Stimulated activated naive CD8-positive, alpha-beta T cell treated with anti-CD3 and anti-CD28 coated beads, Interleukin-15, Interleukin-2, amounts not matched to agents 100 ng/mL and 50 ng/mL, for 24 hours (primary cell): ENCODE data around the gene CFHR1.
"Not testable (repeated sequence)": the region's sequence is repeated elsewhere in the genome, so short reads cannot be mapped to it uniquely, and the experiment has no call there.

Source experiments
- H3K27ac Mint-ChIP-seq: one replicate; pipeline ENCODE4 v1.8.0; 2021; ENCODE audit warnings: mild to moderate bottlenecking, mixed read lengths
- H3K27me3 Mint-ChIP-seq: one replicate; pipeline ENCODE4 v1.8.0; 2021; ENCODE audit warnings: mixed read lengths
- H3K36me3 Mint-ChIP-seq: one replicate; pipeline ENCODE4 v1.8.0; 2021; ENCODE audit warnings: low read depth, mixed read lengths
- H3K4me1 Mint-ChIP-seq: one replicate; pipeline ENCODE4 v1.8.0; 2021; ENCODE audit warnings: low read depth, mixed read lengths
- H3K4me3 Mint-ChIP-seq: one replicate; pipeline ENCODE4 v1.8.0; 2021; ENCODE audit warnings: mild to moderate bottlenecking, mixed read lengths
- H3K9me3 Mint-ChIP-seq: one replicate; pipeline ENCODE4 v1.8.0; 2021; ENCODE audit warnings: mixed read lengths

CFHR1 gene

GRCh38 chr1:196819531-196819930 is at the start of gene CFHR1:
TSS of gene CFHR1 (plus strand) at chr1:196819731. CDS start at chr1:196819845, 114 bp downstream.
- H3K27ac Mint-ChIP-seq, H3K36me3 Mint-ChIP-seq: not testable (repeated sequence)

DNA sequence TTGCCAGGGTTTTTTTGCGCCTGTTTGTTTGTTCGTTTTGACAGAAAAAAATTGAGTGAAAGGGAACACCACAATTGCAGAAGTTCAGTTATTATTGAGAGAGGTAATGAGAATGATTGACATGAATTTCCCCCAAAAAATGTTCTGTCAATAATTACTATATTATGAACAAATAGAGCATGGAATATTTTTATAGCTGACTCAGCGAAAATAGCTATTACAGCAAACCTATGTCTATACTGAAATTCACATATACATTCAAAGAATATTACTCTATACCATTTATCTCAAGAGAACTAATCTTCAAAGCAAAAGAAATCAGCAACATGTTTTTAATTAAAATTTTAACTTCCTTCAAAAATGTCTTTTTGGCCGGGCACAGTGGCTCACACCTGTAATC is 49.7 kb upstream of the CFHR1 start:
- not testable (repeated sequence) for H3K9me3 Mint-ChIP-seq, H3K27me3 Mint-ChIP-seq, H3K4me3 Mint-ChIP-seq, H3K4me1 Mint-ChIP-seq, H3K36me3 Mint-ChIP-seq, H3K27ac Mint-ChIP-seq

More at GRCh38 chr1:196819531-196819930, at the start of gene CFHR1:
- H3K9me3 Mint-ChIP-seq, H3K27me3 Mint-ChIP-seq, H3K4me3 Mint-ChIP-seq, H3K4me1 Mint-ChIP-seq: not testable (repeated sequence)

- Mint-ChIP-seq H3K27me3 (no peaks in the 10 kb centered on the region), H3K4me1 (no peaks in the 10 kb centered on the region), H3K9me3 (no peaks in the 10 kb centered on the region), H3K36me3 (no peaks in the 10 kb centered on the region), H3K4me3 (no peak overlapping the region), H3K27ac (no peak overlapping the region)
Observed at GRCh38 chr1:196773713-196774112, 45.8 kb upstream of the CFHR1 start.

- no peaks in the 10 kb centered on the region for H3K4me1 Mint-ChIP-seq
- no peak overlapping the region for H3K27ac Mint-ChIP-seq
- H3K36me3 Mint-ChIP-seq: no peaks in the 10 kb centered on the region
- H3K27me3 Mint-ChIP-seq: no peaks in the 10 kb centered on the region
- H3K9me3 Mint-ChIP-seq: no peaks in the 10 kb centered on the region
- H3K4me3 Mint-ChIP-seq: no peak overlapping the region
Observed at GRCh38 chr1:196774175-196774574, 45.4 kb upstream of the CFHR1 start.

DNA sequence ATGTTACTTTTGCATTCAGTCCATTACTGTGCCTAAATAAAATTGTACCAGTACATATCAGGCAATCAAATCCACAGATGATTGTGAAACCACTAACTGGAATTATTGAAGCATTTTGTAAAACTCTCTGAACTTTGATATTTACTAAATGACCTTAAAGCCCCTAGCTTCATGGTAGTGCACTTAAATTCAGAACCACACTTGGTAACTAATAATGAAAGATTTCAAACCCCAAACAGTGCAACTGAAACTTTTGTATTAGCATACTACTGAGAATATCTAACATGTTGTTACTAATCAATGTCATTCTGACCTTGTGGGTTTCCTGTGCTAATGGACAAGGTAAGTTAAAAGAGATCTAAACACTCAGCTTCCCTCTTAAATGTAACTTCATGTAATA is 44.9 kb upstream of the CFHR1 start, which contains the start of gene CFHR3:
Gene CFHR3 (plus strand): TSS at position 238 of the 400 bp plus-strand sequence. CDS start 47 bp downstream, at position 285.
- Mint-ChIP-seq H3K4me3 (no peak within 1 kb of the TSS), H3K9me3 (no peaks in the 10 kb centered on the region), H3K27ac (no peak within 1 kb of the TSS), H3K36me3 (no peaks in the 10 kb centered on the region), H3K27me3 (no peaks in the 10 kb centered on the region), H3K4me1 (no peaks in the 10 kb centered on the region)

DNA sequence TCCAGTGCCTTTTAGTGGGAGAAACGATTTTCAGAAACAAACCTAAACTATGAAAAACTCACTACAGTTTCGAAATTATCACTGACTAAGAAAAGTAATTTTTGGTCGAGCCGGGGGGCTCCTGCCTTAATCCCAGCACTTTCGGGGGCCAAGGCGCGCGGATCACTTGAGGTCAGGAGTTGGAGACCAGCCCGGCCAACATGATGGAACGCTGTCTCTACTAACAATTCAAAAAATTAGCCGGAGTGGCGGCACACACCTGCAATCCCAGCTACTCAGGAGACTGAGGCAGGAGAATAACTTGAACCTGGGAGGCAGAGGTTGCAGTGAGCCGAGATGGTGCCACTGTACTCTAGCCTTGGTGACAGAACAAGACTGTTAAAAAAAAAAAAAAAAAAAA is 41.9 kb upstream of the CFHR1 start:
- H3K36me3 Mint-ChIP-seq: no peaks in the 10 kb centered on the region

GRCh38 chr1:196779093-196779492 is 40.4 kb upstream of the CFHR1 start:
- no peaks in the 10 kb centered on the region for H3K27me3 Mint-ChIP-seq
- H3K4me1 Mint-ChIP-seq: no peaks in the 10 kb centered on the region
- no peaks in the 10 kb centered on the region for H3K9me3 Mint-ChIP-seq
- no peak overlapping the region for H3K4me3 Mint-ChIP-seq
- H3K36me3 Mint-ChIP-seq: no peaks in the 10 kb centered on the region
- H3K27ac Mint-ChIP-seq: no peak overlapping the region

More for the DNA sequence above, 41.9 kb upstream of the CFHR1 start:
- Mint-ChIP-seq H3K4me1 (no peaks in the 10 kb centered on the region), H3K4me3 (no peak overlapping the region), H3K9me3 (no peaks in the 10 kb centered on the region), H3K27me3 (no peaks in the 10 kb centered on the region), H3K27ac (no peak overlapping the region)

- not testable (repeated sequence) for H3K27ac Mint-ChIP-seq, H3K4me3 Mint-ChIP-seq, H3K27me3 Mint-ChIP-seq, H3K4me1 Mint-ChIP-seq, H3K9me3 Mint-ChIP-seq, H3K36me3 Mint-ChIP-seq
Observed at GRCh38 chr1:196791252-196791651, 28.3 kb upstream of the CFHR1 start.

- not testable (repeated sequence) for H3K36me3 Mint-ChIP-seq, H3K9me3 Mint-ChIP-seq, H3K27me3 Mint-ChIP-seq, H3K27ac Mint-ChIP-seq, H3K4me3 Mint-ChIP-seq, H3K4me1 Mint-ChIP-seq
Observed at GRCh38 chr1:196794103-196794502, 25.4 kb upstream of the CFHR1 start.

- Mint-ChIP-seq H3K4me1 (no peaks in the 10 kb centered on the region), H3K4me3 (no peak overlapping the region), H3K9me3 (no peaks in the 10 kb centered on the region), H3K36me3 (no peaks in the 10 kb centered on the region), H3K27me3 (no peaks in the 10 kb centered on the region), H3K27ac (no peak overlapping the region)
Observed at GRCh38 chr1:196797891-196798290, 21.6 kb upstream of the CFHR1 start.

GRCh38 chr1:196801920-196802319 is 17.6 kb upstream of the CFHR1 start:
- not testable (repeated sequence) for H3K36me3 Mint-ChIP-seq, H3K4me3 Mint-ChIP-seq, H3K4me1 Mint-ChIP-seq, H3K27me3 Mint-ChIP-seq, H3K27ac Mint-ChIP-seq, H3K9me3 Mint-ChIP-seq

DNA sequence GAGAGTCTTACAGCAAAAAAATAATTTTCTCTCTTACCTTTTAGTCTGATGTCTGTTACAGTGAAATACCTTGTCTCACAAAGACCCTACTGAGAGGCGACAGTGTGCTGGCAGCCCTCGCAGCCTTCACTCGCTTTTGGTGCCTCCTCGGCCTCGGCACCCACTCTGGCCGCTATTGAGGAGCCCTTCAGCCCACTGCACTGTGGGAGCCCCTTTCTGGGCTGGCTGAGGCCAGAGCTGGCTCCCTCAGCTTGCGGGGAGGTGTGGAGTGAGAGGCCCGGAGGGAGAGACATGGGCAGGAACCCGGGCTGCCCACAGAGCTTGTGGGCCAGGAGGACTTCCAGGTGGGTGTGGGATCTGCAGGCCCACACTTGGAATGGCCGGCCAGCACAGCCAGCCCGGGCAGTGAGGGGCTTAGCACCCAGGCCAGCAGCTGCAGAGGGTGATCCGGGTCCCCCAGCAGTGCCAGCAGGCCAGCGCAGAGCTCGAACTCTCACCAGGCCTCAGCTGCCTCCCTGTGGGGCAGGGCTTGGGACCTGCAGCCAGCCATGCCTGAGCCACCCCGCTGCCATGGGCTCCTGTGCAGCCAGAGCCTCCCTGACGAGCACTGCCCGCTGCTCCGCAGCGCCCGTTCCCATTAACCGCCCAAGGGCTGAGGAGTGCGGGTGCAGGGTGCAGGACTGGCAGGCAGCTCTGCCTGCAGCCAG is 10.8 kb upstream of the CFHR1 start:
- no peaks in the 10 kb centered on the region for H3K36me3 Mint-ChIP-seq
- no peaks in the 10 kb centered on the region for H3K4me1 Mint-ChIP-seq
- no peaks in the 10 kb centered on the region for H3K9me3 Mint-ChIP-seq
- H3K4me3 Mint-ChIP-seq: no peak overlapping the region
- H3K27ac Mint-ChIP-seq: no peak overlapping the region
- no peaks in the 10 kb centered on the region for H3K27me3 Mint-ChIP-seq

- H3K4me1 Mint-ChIP-seq, H3K36me3 Mint-ChIP-seq, H3K27me3 Mint-ChIP-seq, H3K27ac Mint-ChIP-seq, H3K9me3 Mint-ChIP-seq, H3K4me3 Mint-ChIP-seq: not testable (repeated sequence)
Observed at GRCh38 chr1:196817442-196817841, 2.1 kb upstream of the CFHR1 start.

DNA sequence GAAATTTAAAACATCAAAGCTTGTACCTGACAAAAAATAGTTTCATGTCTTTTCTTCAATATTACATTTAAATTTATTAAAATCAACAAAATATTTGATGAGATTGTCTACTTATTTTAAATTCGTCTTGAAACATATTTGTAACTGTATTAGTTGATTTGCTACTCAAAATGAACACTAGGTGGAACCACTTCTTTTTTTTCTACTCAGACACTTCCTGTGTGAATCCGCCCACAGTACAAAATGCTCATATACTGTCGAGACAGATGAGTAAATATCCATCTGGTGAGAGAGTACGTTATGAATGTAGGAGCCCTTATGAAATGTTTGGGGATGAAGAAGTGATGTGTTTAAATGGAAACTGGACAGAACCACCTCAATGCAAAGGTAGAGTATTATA is 8.3 kb downstream of the CFHR1 start:
- not testable (repeated sequence) for H3K27me3 Mint-ChIP-seq, H3K4me1 Mint-ChIP-seq, H3K9me3 Mint-ChIP-seq, H3K27ac Mint-ChIP-seq, H3K4me3 Mint-ChIP-seq, H3K36me3 Mint-ChIP-seq

GRCh38 chr1:196849613-196850492 is 30.3 kb downstream of the CFHR1 start:
- H3K36me3 Mint-ChIP-seq, H3K9me3 Mint-ChIP-seq, H3K4me3 Mint-ChIP-seq, H3K4me1 Mint-ChIP-seq, H3K27me3 Mint-ChIP-seq, H3K27ac Mint-ChIP-seq: not testable (repeated sequence)
